ENCODE measurements around the gene CMTM8.
"Not testable (repeated sequence)": the region's sequence is repeated elsewhere in the genome, so short reads cannot be mapped to it uniquely, and the experiment has no call there.

The CMTM8 gene

GRCh38 chr3:32376115-32376514 lies 137.6 kb downstream of the CMTM8 start:
- H3K4me3 ChIP-seq (ENCODE audit: low read depth, low read length) = no peak overlapping the region
- TF ChIP-seq, protein P1, sequence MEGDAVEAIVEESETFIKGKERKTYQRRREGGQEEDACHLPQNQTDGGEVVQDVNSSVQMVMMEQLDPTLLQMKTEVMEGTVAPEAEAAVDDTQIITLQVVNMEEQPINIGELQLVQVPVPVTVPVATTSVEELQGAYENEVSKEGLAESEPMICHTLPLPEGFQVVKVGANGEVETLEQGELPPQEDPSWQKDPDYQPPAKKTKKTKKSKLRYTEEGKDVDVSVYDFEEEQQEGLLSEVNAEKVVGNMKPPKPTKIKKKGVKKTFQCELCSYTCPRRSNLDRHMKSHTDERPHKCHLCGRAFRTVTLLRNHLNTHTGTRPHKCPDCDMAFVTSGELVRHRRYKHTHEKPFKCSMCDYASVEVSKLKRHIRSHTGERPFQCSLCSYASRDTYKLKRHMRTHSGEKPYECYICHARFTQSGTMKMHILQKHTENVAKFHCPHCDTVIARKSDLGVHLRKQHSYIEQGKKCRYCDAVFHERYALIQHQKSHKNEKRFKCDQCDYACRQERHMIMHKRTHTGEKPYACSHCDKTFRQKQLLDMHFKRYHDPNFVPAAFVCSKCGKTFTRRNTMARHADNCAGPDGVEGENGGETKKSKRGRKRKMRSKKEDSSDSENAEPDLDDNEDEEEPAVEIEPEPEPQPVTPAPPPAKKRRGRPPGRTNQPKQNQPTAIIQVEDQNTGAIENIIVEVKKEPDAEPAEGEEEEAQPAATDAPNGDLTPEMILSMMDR (IDR thresholded peaks at IDR 0.05; ENCODE audit: control insufficient read depth, extremely low read depth, insufficient read depth) = no peak
- DNase-seq (ENCODE audit: low read depth) = no peak

DNA sequence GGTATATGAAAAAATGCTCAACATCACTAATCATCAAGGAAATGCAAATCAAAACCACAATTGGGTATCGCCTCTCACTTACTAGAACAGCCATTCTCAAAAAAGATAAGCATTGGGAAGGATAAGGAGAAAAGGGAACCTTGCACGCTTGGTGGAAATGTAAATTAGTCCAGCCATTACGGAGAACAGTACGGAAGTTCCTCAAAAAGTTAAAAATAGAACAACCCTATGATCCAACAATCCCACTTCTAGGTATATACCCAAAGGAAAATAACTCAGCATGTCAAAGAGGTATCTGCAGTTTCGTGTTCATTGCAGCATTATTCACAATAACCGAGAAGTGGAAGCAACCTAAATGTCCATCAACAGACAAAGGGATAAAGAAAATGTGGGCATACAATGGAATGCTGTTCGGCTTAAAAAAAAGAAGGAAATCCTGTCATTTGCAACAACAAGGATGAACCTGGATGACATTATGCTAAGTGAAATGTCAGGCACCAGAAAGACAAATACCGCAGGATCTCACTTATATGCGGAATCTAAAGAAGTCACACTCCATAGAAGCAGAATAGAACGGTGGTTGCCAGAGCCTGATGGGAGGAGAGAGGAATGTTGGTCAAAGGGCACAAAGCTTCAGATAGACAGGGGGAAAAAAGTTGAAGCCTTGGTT lies 141.5 kb downstream of the CMTM8 start:
- no peak for DNase-seq (ENCODE audit: low read depth)
- H3K4me3 ChIP-seq (ENCODE audit: low read depth, low read length) = no peak overlapping the region
- TF ChIP-seq, protein P1 (IDR thresholded peaks at IDR 0.05; ENCODE audit: control insufficient read depth, extremely low read depth, insufficient read depth) = no peak

DNA sequence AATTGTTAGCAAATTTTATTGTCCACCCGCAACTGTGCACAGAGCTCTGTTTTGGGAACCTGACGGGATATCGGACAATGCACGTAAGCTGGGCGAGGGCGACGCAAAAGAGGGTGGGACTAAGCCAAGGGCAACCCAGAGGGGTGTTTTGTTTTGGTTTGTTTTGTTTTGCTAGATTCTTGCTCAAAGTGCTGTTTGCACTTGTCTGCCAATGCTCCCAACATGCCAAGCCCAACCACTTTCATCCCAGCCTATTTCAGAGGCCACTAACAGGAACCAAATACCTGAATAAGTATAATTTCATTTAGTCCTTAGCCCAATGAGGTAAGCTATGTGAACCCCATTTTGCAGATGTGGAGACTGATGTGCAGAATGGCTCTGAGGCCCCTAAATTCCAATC lies 143.4 kb downstream of the CMTM8 start:
- DNase-seq (ENCODE audit: low read depth) = no peak

DNA sequence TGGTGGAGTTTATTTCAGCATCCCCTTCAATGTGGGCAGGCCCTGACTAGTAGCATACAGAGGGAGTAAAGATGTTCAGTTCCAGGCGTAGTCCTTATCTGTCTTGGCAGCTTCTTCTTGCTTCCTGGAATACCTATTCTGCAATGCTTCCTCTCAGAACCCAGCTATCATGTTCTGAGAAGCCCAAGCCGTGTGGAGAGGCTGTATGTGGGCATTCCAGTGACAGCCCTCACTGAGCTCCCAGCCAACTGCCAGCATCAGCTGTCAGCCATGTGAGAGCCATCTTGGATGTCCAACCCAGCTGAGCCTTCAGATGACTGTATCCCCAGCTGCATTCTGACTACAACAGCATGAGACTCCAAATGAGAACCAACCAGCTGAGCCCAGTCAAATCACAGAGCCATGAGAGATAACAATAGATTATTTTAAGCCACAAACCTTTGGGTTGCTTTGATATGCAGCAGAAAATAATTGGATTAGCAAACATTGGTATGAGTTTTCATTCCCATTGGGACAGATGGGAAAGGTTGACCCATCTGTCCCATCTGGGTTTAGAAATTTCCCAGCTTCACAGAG lies 144.7 kb downstream of the CMTM8 start:
- TF ChIP-seq, protein P1 (IDR thresholded peaks at IDR 0.05; ENCODE audit: control insufficient read depth, extremely low read depth, insufficient read depth) = no peak
- H3K4me3 ChIP-seq (ENCODE audit: low read depth, low read length) = no peak overlapping the region
- DNase-seq (ENCODE audit: low read depth) = no peak

More for the DNA sequence above, 143.4 kb downstream of the CMTM8 start:
- TF ChIP-seq, protein P1 (IDR thresholded peaks at IDR 0.05; ENCODE audit: control insufficient read depth, extremely low read depth, insufficient read depth) = no peak
- H3K4me3 ChIP-seq (ENCODE audit: low read depth, low read length) = no peak overlapping the region

GRCh38 chr3:32384938-32385337 lies 146.5 kb downstream of the CMTM8 start:
- TF ChIP-seq, protein P1 (IDR thresholded peaks at IDR 0.05; ENCODE audit: control insufficient read depth, extremely low read depth, insufficient read depth) = no peak
- no peak for DNase-seq (ENCODE audit: low read depth)
- no peak overlapping the region for H3K4me3 ChIP-seq (ENCODE audit: low read depth, low read length)

DNA sequence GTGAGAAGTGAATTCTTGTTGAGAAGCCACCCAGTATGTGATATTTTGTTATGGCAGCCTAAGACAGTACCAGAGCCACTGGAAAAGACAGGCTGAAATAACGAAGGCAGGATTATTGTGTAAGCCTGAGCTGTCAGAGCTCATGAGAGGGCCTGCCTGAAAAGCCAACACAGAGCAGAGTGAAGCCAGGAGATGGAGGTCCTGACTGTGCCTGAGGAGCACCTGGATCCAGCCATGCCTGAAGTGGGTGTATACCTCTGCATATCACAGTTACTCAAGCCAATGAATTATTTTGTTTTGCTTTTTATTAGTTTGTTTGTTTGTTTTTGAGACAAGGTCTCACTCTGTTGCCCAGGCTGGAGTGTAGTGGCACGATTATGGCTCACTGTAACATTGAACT lies 149.0 kb downstream of the CMTM8 start:
- no peak overlapping the region for H3K4me3 ChIP-seq (ENCODE audit: low read depth, low read length)
- TF ChIP-seq, protein P1 (IDR thresholded peaks at IDR 0.05; ENCODE audit: control insufficient read depth, extremely low read depth, insufficient read depth) = no peak
- DNase-seq (ENCODE audit: low read depth) = no peak

DNA sequence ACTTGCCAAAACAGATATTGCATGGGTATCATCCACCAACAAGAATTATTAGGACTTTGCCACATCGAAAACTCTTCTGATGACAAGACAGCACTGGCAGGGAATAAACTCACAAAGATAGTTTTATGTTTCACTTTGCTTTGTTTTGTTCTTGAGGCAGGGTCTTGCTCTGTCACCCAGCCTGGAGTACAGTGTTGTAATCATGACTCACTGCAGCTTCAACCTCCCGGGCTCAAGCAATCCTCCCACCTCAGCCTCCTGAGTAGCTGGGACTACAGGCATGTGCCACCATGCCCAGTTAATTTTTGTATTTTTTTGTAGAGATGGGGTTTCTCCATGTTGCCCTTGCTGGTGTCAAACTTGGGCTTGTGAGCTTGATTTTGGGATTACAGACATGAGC lies 151.1 kb downstream of the CMTM8 start:
- not testable (repeated sequence) for DNase-seq (ENCODE audit: low read depth); H3K4me3 ChIP-seq (ENCODE audit: low read depth, low read length)

Data from LNCaP clone FGC (cell line).